NCI-H82 treated with DMSO at 0.1 percent for 48 hours (cell line): ENCODE data around the gene MOSMO.

Source experiments
- DNase-seq: peaks from one replicate; lab custom pipeline; 2025; ENCODE audit not compliant: unreplicated experiment; lab: John Stamatoyannopoulos, UW

MOSMO gene

GRCh38 chr16:22007509-22008214, at the start of gene MOSMO:
Gene MOSMO (plus strand): TSS chr16:22008111. CDS start chr16:22008302, 191 bp downstream.
- no peak for DNase-seq

DNA sequence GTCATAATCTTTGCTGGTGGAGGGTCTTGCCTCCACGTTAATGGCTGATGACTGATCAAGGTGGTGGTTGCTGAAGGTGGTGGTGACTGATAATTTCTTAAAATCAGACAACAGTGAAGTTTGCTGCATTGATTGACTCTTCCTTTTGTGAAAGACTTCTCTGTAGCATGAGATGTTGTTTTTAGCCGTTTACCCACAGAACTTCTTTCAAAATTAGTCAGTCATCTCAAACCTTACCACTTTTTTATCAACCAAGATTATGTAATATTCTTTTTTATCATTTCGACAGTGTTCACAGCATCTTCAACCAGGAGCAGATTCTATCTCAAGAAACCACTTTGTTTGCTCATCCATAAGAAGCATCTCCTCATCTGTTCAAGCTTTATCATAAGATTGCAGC, 48.9 kb upstream of the MOSMO start:
- DNase-seq, result no peak

GRCh38 chr16:21962475-21962874, 45.4 kb upstream of the MOSMO start:
- DNase-seq, result no peak

DNA sequence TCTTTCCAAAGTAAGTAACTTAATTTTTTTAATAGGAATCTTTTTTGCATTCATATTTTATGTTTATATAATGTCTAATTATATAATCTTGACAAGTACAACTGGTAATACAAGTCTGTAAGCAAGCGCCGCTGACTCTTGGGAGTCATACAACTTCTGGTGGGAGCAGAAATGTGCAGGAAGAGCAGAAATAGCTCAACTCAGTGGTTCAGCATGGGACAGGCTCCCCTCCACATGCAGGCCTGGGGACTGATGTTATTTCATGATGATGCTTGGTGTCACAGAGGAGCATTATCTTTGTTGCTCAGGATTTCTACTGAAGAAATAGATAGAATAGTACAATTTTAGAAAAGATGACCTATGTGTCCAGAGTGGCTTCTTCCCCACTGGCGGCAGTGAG, 44.0 kb upstream of the MOSMO start:
- DNase-seq, result no peak

DNA sequence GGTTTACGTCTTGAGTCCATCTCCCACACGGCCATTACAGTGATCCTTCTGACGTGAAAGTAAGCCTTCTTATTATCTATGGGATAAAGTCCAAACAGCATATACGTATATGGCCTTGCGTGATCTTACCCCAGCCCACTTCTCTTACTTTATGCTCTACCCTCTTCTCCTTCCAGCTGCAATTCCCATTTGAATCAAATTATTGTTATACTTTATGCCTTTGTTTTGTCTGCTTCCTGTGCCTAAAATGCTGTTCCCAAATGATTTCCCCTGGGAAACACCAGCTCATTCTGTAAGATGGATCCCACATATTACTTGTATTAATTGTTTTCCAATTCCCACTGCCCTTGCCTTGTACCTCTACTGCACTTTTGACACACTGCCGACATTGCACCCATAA, 43.6 kb upstream of the MOSMO start:
- DNase-seq, result no peak

GRCh38 chr16:21971856-21972255, 36.1 kb upstream of the MOSMO start:
- no peak for DNase-seq

- DNase-seq, result no peak
Observed at GRCh38 chr16:21973945-21974344, 34.0 kb upstream of the MOSMO start.

DNA sequence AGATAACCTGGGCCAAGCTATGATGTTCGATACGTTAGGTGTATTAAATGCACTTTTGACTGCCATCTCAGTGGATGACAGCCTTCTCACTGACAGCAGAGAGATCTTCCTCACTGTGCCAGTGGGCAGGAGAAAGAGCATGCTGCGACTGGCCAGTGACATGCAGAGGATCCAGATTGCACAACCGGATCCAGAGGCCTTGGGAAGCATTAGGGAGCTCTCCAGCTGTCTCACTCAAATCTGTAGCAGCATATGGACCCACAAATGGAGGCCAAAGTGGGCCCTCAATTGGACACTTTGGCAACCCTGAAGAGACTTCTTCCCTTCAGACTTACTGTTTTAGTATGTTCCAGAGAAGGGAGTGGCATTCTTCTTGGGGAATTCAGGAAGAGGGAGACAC, 27.9 kb upstream of the MOSMO start:
- DNase-seq, result no peak

DNA sequence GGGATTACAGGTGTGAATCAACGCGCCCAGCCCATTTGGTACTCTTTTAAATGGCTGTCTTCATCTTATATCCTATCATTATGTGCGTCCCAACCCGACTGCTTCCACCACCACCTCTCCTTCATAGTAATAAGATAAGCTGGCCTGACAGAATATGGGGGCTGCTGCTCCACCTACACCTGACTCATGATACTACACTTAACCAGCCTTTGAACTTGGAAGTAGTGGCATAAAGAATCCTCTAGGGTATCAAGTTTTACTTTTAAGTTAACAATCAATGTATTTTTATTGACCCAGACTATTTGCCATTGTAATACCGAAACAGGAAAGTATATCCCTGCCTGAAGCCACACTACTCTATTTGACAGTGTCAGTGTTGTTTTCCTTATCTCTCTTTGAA, 25.8 kb upstream of the MOSMO start:
- no peak for DNase-seq

DNA sequence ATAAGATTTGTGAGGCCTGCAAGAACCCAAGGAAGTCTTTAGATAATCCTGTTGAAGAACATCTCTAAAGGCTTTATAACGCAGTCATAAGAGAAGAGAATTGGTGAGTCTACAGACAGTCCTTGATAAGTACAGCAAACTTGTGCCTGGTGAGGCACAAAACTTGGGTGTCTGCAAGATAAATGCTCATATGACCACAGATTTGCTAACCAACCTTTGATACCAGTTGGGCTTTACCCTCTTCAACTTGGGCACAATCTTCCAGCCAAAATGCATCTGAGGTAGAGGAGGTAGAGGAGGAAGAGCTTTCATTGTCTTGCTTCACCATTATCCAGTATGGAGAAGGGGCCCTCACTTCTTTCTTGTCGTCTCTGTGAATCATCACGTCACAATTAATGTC, 23.8 kb upstream of the MOSMO start:
- no peak for DNase-seq

DNA sequence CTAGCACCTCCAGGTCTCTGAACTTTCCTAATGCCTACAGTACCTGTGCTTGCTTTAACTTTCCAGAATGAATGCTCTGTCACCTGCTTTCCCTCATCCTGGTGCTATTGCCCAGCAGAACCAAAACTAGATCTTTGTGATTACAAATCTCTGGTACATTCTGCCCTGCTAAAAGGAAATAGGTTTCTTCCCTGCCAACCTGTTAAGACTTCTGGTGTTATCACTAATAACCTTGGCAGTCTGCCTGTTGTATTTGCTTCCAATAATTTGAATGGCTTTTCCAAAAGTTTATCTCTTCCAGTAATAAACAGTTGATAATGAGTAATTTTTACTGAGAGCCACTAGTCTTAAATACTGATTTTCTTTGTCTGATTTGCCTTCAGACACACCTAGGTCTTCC, 22.4 kb upstream of the MOSMO start:
- DNase-seq, result no peak

DNA sequence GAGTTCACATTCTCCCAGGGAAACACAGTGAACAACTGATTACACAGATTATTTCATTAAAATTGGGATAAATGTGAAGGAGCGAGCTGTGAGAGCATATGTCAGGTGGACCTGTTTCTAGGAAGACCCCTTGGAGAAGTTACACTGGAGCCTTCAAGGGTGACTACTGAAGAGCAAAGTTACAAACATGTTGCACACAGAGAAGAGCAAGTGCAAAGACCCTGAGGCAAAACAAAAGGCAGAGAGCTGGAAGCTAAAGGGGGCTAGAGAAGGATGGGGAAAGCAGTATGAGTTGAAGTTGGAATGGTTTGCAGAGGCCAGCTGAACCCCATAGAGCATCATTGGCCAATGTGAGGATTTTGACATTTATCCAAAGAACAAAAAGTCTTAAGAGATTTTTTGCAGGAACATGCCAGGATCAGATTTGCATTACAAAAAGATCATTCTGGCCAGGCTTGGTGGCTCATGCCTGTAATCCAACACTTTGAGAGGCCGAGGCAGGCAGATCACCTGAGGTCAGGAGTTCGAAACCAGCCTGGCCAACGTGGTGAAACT, 21.1 kb upstream of the MOSMO start:
- DNase-seq, result no peak

GRCh38 chr16:21987498-21987897, 20.4 kb upstream of the MOSMO start:
- DNase-seq, result no peak

GRCh38 chr16:21989133-21989532, 18.8 kb upstream of the MOSMO start:
- no peak for DNase-seq

DNA sequence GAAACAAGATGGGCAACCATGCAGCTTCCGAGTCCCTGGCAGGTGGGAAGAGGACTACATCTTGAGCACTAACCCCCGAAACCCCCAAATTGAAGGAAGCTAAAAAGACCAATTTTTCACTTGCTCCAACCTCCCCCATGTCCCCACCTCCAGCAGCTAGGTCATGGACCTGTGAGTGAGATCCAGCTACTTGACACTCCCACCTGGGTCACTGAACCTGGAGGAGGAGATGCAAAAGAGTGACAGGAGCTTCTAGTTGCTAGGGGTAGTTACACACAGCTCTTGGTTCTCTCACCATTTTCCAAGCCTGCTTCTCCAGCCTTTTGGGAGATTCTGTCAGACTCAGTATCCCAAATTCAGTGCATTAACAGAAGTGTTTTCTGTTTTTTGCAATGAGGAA, 18.2 kb upstream of the MOSMO start:
- no peak for DNase-seq

GRCh38 chr16:21990381-21990944, 17.4 kb upstream of the MOSMO start:
- no peak for DNase-seq

GRCh38 chr16:21991621-21992020, 16.3 kb upstream of the MOSMO start:
- no peak for DNase-seq

- DNase-seq, result no peak
Observed at GRCh38 chr16:21994856-21995465, 12.9 kb upstream of the MOSMO start.

GRCh38 chr16:21996923-21997696, 10.8 kb upstream of the MOSMO start:
- DNase-seq, result no peak

DNA sequence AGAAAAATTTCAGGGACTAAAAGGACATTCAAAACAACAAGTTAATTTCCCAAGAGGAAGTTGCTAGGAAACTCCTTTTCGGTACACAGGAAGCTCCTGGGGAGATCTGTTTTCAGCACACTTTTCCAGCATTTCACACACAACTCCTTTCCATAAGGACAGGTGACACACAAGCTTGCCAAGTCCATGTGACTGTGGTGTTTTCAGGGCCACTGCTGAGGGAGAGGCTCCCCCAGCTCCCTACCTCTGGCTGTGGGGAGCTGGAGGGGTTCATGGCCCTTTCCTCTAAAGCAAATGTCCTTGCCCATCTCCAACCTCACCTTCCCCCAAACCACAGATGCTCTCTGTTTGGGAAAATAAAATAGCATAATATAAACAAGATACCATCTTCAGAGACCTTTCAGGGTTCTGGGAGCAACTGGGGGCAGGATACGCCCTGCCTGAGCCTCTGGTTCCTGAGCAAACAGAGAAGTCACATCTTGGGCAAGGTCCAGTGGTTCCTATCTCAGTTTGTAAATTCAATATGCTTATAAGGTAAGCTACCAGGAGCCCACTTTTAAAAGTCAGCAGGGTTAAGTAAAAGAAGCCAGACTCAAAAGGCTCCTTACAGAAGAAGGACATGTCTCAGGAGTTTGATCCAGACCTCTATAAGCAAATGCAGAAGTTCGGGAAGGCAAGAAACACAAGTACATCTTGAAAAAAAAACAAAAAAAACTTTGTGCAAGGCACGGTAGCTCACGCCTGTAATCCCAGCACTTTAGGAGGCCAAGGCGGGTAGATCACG, 10.0 kb upstream of the MOSMO start:
- DNase-seq, result no peak

GRCh38 chr16:22001591-22001990, 6.3 kb upstream of the MOSMO start:
- no peak for DNase-seq
